Epithelial cell of proximal tubule (primary cell): Measurements from ENCODE around the gene SH2B3. TPM values are rescaled to one million over a fixed set of nuclear protein-coding genes. Genes with fewer than 3 reads are reported as not detected.

Experiments used
- DNase-seq: peaks from one replicate; pipeline ENCODE4 v3.0.0-alpha.2; 2011; ENCODE audit warnings: low read depth
- H3K4me3 ChIP-seq: 2 replicates; pipeline ENCODE4 v1.5.1; 2011; ENCODE audit warnings: low read depth, mild to moderate bottlenecking, low read length
- CTCF ChIP-seq: conservative IDR thresholded peaks from 2 replicates; pipeline ENCODE4 v1.5.1; 2012; ENCODE audit warnings: low read depth, mild to moderate bottlenecking, low read length
- total RNA-seq: library from RNA; depleted of rRNA; stranded (reverse); fragments of >200 nt; gene quantifications from 2 replicates; pipeline ENCODE4 v1.2.3, GENCODE V29; 2015

SH2B3 gene
- total RNA-seq, 1 donor from 2014 or later = 59.6 TPM

- no peak overlapping the region for H3K4me3 ChIP-seq
- DNase-seq = no peak
- no peak for TF ChIP-seq CTCF
Observed at GRCh38 chr12:111410431-111411184, 4.9 kb downstream of the SH2B3 start.

DNA sequence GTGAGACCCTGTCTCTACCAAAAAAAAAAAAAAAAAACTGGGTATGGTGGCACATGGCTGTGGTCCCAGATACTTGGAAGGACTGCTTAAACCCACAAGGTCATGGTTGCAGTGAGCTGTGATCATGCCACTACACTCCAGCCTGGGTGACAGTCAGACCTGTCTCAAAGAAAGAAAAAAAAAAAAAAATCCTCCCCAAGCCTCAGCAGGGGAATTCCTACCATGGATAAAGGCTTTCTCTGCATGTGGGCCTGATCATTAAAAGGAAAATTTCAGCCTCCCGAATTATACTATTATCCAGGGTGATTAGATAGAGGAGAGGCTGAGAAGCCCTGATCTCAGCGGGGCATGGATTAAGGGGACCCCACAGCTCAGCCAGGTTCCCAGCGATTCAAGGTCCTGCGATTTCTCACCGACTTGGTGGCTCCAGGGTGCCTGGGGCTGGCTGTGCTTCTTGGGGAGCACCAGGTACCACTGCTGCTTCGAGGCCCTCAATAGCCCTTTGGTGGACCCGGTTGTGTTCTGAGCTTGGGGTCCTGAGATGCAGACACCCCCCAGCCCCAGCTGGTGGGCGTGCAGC, 5.6 kb downstream of the SH2B3 start:
- no peak for TF ChIP-seq CTCF
- H3K4me3 ChIP-seq = no peak overlapping the region
- no peak for DNase-seq

- no peak for DNase-seq
- no peak for TF ChIP-seq CTCF
- no peak overlapping the region for H3K4me3 ChIP-seq
Observed at GRCh38 chr12:111412007-111412829, 6.5 kb downstream of the SH2B3 start.

DNA sequence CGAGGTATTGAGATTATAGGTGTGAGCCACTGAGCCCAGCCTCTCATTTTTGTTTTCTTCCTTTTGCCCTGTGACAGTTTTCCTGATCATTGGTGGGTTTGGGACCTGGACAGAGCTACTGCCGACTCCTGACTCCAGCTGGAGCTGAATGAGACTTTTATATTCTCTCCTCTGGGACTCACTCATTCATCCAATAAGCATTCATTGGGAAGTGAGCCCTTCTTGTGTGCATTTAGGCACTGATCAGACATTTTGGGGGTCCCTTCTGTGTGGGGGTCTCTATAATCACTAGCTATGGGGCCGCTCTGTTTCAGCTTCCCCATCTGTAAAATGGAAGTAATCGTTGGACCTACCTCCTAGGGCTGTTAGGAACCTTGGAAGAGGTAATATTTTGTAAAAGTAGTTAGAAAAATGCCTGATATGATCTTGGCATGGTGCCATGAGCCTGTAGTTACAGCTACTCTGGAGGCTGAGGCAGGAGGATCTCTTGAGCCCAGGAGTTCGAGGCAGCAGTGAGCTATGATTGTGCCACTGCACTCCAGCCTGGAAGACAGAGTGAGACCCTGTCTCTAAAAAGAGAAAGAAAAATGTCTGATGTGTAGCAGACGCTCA, 7.2 kb downstream of the SH2B3 start:
- no peak for DNase-seq
- TF ChIP-seq CTCF = no peak
- H3K4me3 ChIP-seq = no peak overlapping the region

DNA sequence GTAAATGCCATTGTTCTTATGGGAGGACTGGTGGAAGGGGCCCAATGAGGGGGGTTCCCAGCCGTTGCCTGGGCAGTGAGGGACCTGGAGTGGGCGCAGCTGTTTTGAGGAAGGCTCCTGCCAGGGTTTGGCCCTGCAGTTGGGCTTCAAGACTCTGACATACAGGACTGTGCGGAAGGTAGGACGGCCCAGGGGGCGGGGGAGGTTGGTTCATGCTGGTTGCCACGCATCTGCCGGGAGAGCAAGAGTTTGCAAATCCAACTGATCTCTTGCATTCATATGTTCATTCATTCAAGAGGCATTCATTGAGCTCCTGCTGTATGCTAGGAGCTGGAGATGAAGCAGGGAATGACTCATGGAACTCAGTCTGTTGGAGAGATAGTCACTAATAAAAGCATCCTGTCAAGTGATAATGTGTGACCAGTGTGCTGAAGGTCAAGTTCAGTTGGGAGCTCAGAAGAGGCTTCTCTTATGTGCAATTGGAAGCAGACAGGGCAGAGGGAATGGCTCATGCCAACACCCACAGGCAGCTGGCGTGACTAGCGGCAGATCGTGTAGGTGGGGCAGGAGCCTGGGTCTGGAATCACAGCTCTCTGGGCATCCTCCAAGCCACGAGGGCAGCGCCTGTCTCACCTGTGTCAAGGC, 7.8 kb downstream of the SH2B3 start:
- DNase-seq = no peak
- no peak overlapping the region for H3K4me3 ChIP-seq
- no peak for TF ChIP-seq CTCF

GRCh38 chr12:111414711-111415252, 9.1 kb downstream of the SH2B3 start:
- no peak overlapping the region for H3K4me3 ChIP-seq
- no peak for DNase-seq
- TF ChIP-seq CTCF = no peak
